ENCODE data around the gene PLAGL2.
"Not testable (repeated sequence)": the region's sequence is repeated elsewhere in the genome, so short reads cannot be mapped to it uniquely, and the experiment has no call there.

The PLAGL2 gene

GRCh38 chr20:32183947-32184635 is 23.5 kb downstream of the PLAGL2 start:
- DNase-seq (ENCODE audit: low spot score): no peak

DNA sequence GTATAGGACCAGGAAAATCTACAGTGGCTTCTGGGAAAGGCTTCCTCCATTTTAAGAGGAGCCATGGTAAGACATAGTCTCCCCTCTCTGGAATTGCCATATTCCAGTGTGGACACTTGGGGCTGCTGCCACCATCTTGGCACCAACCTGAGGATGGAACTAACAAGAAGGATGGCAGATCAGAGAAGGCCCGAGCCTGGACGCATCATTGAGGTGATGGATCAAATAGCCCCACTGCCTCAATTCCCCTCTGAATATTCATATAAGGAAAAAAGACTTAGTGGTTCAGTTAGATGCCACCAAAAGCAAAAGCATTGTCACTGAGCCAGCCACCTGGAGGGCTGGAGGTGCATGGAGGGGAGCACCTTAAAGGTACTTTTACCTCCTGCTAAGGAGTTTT is 25.9 kb downstream of the PLAGL2 start:
- no peak for DNase-seq (ENCODE audit: low spot score)

DNA sequence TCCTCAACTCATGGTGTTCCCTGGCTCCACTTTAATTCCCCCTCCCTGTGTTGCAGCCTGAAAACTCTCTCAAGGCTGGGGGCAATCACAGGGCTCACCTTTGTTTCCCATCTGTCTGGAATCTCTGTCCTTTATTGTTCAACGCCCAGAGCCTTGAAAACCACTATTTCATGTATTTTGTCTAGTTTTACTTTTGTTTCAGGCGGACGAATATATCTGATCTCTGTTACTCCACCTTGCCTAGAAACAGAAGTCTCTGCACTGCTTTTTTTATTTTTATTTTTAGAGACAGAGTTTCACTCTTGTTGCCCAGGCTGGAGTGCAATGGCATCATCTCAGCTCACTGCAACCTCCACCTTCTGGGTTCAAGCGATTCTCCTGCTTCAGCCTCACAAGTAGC is 27.6 kb downstream of the PLAGL2 start:
- no peak for DNase-seq (ENCODE audit: low spot score)

DNA sequence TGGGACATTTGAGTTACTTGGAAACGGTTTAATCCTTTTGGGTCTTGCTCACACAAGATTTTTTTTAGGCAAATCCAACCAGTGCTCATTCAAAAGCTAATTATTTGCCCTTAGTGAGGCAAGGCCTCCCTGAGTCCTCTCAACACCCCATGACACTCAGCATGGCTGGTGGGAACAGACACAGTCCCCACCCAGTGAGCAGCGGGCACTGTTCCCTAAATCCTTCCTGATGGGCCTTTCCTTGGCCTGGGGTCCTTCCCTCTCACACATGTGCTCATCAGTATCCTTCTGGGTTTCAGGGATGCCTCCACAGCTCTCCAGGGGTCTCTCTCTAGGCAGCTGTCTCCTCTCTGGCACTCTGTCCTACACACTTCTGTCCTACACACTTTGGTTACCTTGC is 28.0 kb downstream of the PLAGL2 start:
- DNase-seq (ENCODE audit: low spot score): no peak

- not testable (repeated sequence) for DNase-seq (ENCODE audit: low spot score)
Measured at GRCh38 chr20:32177696-32178095, 29.8 kb downstream of the PLAGL2 start.

DNA sequence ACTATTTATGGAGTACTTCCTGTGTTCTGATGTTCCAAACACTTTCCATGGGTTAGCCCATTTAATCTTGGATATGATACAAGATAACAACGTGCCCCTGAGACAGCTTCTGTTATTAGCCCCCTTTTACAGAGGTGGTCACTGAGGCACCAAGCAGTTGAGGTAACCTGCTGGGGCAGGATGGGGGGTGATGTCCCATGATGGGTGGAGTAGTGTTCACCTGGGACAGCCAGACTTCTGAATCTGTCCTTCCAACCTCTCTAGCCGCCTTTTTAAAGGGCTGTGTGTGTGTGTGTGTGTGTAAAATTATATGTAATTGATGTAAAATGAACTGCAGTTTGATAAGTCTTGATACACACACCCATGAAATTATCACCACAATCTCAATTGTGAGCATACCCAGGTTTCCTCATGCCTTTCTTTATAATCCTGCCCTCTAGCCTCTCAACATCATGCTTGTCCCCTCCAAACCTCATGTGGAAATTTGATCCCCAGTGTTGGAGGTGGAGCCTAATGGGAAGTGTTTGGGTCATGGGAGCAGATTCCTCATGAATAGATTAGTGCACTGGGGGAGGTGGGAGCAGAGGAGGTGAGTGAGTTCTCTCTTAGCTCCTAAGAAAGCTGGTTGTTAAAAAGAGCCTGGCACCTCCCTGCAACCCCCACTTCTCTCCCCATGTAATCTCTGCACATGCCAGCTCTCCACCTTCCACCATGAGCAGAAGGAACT is 39.2 kb downstream of the PLAGL2 start:
- no peak for DNase-seq (ENCODE audit: low spot score)

GRCh38 chr20:32167552-32167951 is 40.0 kb downstream of the PLAGL2 start:
- no peak for DNase-seq (ENCODE audit: low spot score)

DNA sequence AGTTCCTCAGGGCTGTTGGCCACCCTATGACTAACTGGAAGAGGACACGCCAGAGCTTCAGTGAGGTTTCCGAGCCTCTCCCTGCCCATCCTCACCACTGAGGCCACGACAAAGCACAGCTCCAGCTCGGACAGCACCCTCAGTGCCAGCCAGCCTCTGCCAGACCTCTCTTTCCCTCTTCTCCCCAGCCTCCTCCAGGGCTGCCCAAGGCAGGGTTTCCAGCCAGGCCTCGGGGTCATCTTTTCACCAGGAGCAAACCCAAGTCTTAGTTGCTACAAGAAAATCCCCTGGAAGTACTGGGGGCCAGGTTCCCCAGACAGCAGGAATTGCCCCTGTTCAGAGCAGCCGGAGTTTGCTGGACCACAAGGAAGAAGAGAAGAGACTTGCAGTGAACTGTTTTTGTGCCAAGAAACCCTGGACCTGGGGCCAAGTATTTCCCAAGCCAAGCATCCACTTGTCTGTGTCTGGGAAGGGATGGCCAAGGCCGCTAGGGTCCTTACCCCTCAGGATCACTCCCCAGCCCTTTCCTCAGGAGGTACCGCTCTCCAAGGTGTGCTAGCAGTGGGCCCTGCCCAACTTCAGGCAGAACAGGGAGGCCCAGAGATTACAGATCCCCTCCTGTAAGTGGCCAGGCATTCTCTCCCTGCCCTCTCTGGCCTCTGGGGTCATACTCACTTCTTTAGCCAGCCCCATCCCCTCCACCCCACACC is 41.6 kb downstream of the PLAGL2 start:
- no peak for DNase-seq (ENCODE audit: low spot score)

- DNase-seq (ENCODE audit: low spot score): no peak
Measured at GRCh38 chr20:32164984-32165735, 42.4 kb downstream of the PLAGL2 start.

GRCh38 chr20:32163951-32164350 is 43.6 kb downstream of the PLAGL2 start:
- no peak for DNase-seq (ENCODE audit: low spot score)

- DNase-seq (ENCODE audit: low spot score): no peak
Measured at GRCh38 chr20:32162351-32162750, 45.2 kb downstream of the PLAGL2 start.

- DNase-seq (ENCODE audit: low spot score): no peak
Measured at GRCh38 chr20:32160341-32160740, 47.2 kb downstream of the PLAGL2 start.

DNA sequence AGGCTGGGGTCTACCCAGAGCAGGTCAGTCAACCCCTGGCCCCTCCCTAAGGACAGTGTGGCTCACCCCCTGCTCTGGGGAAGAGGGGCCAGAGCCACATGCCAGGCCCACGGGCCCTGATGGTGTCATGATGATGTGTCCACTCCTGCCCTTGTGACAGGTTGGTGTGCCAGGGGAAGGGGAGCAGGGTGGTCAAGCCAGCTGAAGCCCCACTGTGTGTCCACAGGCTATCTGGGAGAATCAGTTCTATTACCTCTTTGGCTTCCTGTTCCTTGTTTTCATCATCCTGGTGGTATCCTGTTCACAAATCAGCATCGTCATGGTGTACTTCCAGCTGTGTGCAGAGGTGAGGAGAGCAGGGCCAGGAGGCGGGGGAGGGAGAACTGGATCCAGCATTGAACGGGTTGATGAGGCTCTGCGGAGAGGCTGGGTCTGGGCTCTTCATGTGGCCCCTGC is 47.7 kb downstream of the PLAGL2 start:
- DNase-seq (ENCODE audit: low spot score): no peak

DNA sequence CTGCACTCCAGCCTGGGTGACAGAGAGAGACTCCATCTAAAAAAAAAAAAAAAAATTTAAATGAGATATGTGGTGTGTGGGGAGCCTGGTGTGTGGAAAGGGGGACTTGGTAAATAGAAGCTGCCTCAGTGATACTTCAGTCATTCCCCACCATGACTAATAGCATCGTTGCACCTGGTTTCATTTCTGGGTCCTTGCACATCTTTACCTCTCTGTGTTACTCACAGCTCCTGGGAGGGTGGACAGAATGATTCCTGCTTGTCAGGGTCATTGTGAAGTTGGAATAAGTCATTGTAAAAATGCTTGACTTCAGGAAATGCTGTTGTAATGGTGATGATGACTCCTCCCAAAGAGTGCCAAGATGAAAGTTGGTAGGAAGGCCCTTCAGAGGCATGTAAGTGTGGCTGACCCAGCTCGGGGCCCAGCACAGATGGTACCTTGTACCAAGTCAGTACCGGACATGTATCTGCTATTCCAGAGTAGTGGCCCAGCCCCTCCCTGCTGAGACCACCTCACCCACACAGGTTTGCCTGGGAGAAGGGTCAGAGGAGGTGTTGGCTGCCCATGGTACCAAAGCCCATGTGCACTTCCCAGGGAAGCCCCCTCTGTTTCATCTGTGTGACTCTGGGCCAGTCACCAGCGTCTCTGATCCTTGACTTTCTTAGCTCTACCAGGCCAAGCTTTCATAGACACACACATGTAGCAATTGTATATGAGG is 48.4 kb downstream of the PLAGL2 start:
- DNase-seq (ENCODE audit: low spot score): no peak

GRCh38 chr20:32158351-32158750 is 49.2 kb downstream of the PLAGL2 start:
- no peak for DNase-seq (ENCODE audit: low spot score)

DNA sequence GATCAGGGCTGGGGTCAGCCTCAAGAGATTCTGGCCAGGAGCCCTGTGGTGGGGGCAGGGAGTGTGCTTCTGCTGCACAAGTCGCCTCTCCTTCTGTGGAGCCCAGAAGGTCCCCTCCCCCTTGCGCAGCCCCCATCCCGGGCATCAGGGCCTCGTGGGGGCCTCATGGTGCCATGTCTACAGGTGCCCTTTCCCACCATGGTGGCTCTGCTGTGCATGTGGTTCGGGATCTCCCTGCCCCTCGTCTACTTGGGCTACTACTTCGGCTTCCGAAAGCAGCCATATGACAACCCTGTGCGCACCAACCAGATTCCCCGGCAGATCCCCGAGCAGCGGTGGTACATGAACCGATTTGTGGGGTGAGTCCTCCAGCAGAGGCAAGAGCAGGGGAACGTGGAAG is 49.9 kb downstream of the PLAGL2 start:
- DNase-seq (ENCODE audit: low spot score): no peak

- DNase-seq (ENCODE audit: low spot score): peak; percentile 69
Measured at GRCh38 chr20:32155017-32155981, 52.2 kb downstream of the PLAGL2 start.

GRCh38 chr20:32153771-32154170 is 53.8 kb downstream of the PLAGL2 start:
- no peak for DNase-seq (ENCODE audit: low spot score)

- no peak for DNase-seq (ENCODE audit: low spot score)
Measured at GRCh38 chr20:32153156-32153665, 54.3 kb downstream of the PLAGL2 start.

All from hepatic stellate cell (primary cell).